Keratinocyte (primary cell): ENCODE data around the gene PRR3.

ENCODE experiments used
- CTCF ChIP-seq, 3 experiments: IDR thresholded peaks in 1 of 3; conservative IDR thresholded peaks in 1 of 3; optimal IDR thresholded peaks in 1 of 3; 2 replicates in 2 of 3; 3 replicates in 1 of 3; pipeline versions ENCODE3 to v1.5.1; 2011; ENCODE audit warnings: low read length in 3 of 3, mild to moderate bottlenecking in 3 of 3, moderate library complexity in 2 of 3, control low read depth in 1 of 3, inconsistent platforms in 1 of 3; ENCODE audit not compliant: insufficient read depth in 2 of 3; ENCODE audit errors: extremely low read depth in 1 of 3
- EZH2 ChIP-seq: IDR thresholded peaks from one replicate; pipeline ENCODE4 v1.6.1; 2012; ENCODE audit warnings: inconsistent platforms, mild to moderate bottlenecking, low read length, moderate library complexity

- no peak for TF ChIP-seq EZH2
- TF ChIP-seq CTCF (optimal IDR thresholded peaks at IDR 0.05 in 1 of 3, IDR thresholded peaks at IDR 0.05 in 1 of 3, conservative IDR thresholded peaks at IDR 0.05 in 1 of 3; ENCODE audit: extremely low read depth in 1 of 3, insufficient read depth in 2 of 3, low read length in 3 of 3): no peak
Observed at GRCh38 chr6:30568245-30568644, 11.2 kb downstream of the PRR3 start.
